CD14-positive monocyte (primary cell): ENCODE measurements around the gene OXT. TPM values are rescaled to one million over a fixed set of nuclear protein-coding genes. Genes with fewer than 3 reads are reported as not detected.
A peak's percentile ranks its signal among the peaks of the same experiment; 100 is the strongest.

Source experiments
- DNase-seq, 3 donors: peaks; one replicate each; pipeline ENCODE4 v3.0.0-alpha.2; 2011 to 2022
- H2AFZ ChIP-seq: 2 replicates; pipeline ENCODE4 v1.6.0; 2012; ENCODE audit warnings: mild to moderate bottlenecking, low read depth, low read length, inconsistent platforms; ENCODE audit not compliant: insufficient read depth, poor library complexity, severe bottlenecking
- H3K27ac ChIP-seq, 2 donors: 1 replicate in 1 of 2; 2 replicates in 1 of 2; pipeline ENCODE4 v1.5.1; 2012 to 2013; ENCODE audit warnings: low read length in 2 of 2, control low read depth in 1 of 2, inconsistent platforms in 1 of 2, low read depth in 1 of 2, mild to moderate bottlenecking in 1 of 2
- H3K27me3 ChIP-seq, 2 donors: one replicate each; pipeline versions ENCODE4 v1.6.0 to v1.6.1; 2011 to 2013; ENCODE audit warnings: low read length in 2 of 2; ENCODE audit not compliant: control insufficient read depth in 2 of 2, insufficient read depth in 2 of 2
- H3K36me3 ChIP-seq, 2 donors: replicated peaks in 1 of 2; 1 replicate in 1 of 2; 2 replicates in 1 of 2; pipeline versions ENCODE4 v1.5.1 to v1.6.1; 2012 to 2013; ENCODE audit warnings: low read length in 2 of 2, control low read depth in 1 of 2, inconsistent platforms in 1 of 2, mild to moderate bottlenecking in 1 of 2; ENCODE audit not compliant: insufficient read depth in 2 of 2, control insufficient read depth in 1 of 2
- H3K4me1 ChIP-seq, 2 donors: 1 replicate in 1 of 2; 2 replicates in 1 of 2; pipeline versions ENCODE4 v1.5.1 to v1.6.1; 2012 to 2013; ENCODE audit warnings: low read length in 2 of 2, control low read depth in 1 of 2, inconsistent platforms in 1 of 2, mild to moderate bottlenecking in 1 of 2, moderate library complexity in 1 of 2; ENCODE audit not compliant: insufficient read depth in 2 of 2, control insufficient read depth in 1 of 2
- H3K4me2 ChIP-seq: replicated peaks from 2 replicates; pipeline ENCODE3; 2012; ENCODE audit warnings: low read length, moderate library complexity, mild to moderate bottlenecking; ENCODE audit not compliant: poor library complexity, severe bottlenecking; ENCODE audit errors: extremely low read depth
- H3K4me3 ChIP-seq, 3 experiments: fragments of 200-600 bp in 1 of 3; sonication (generic) in 1 of 3; replicated peaks in 1 of 3; 1 replicate in 2 of 3; 2 replicates in 1 of 3; pipeline ENCODE4 v1.5.1; 2011 to 2013; ENCODE audit warnings: low read length in 3 of 3, mild to moderate bottlenecking in 3 of 3, control low read depth in 2 of 3, low read depth in 2 of 3, inconsistent platforms in 1 of 3, moderate library complexity in 1 of 3
- H3K79me2 ChIP-seq: 2 replicates; pipeline ENCODE4 v1.6.0; 2012; ENCODE audit warnings: mild to moderate bottlenecking, control low read depth, inconsistent platforms, low read length, moderate library complexity; ENCODE audit not compliant: insufficient read depth
- H3K9ac ChIP-seq: 2 replicates; pipeline ENCODE4 v1.6.0; 2017; ENCODE audit warnings: low read length, mild to moderate bottlenecking; ENCODE audit not compliant: insufficient read depth, poor library complexity, severe bottlenecking
- H3K9me3 ChIP-seq, 2 donors: replicated peaks in 1 of 2; 1 replicate in 1 of 2; 2 replicates in 1 of 2; pipeline versions ENCODE4 v1.5.1 to v1.6.1; 2012 to 2013; ENCODE audit warnings: low read length in 2 of 2, control low read depth in 1 of 2; ENCODE audit not compliant: control insufficient read depth in 1 of 2, insufficient read depth in 1 of 2
- H4K20me1 ChIP-seq: 2 replicates; pipeline ENCODE4 v1.6.0; 2012; ENCODE audit warnings: mild to moderate bottlenecking, low read length, control low read depth, moderate library complexity; ENCODE audit not compliant: insufficient read depth
- H3K27ac Mint-ChIP-seq, 7 donors: one replicate each; pipeline ENCODE4 v1.8.0; 2020; ENCODE audit warnings: mild to moderate bottlenecking in 7 of 7, mixed read lengths in 7 of 7, moderate library complexity in 6 of 7, inconsistent platforms in 2 of 7
- H3K27me3 Mint-ChIP-seq, 3 donors: one replicate each; pipeline ENCODE4 v1.8.0; 2021 to 2022; ENCODE audit warnings: low read depth in 3 of 3, mild to moderate bottlenecking in 3 of 3, mixed read lengths in 3 of 3, moderate library complexity in 3 of 3, inconsistent platforms in 1 of 3
- H3K36me3 Mint-ChIP-seq, 2 donors: one replicate each; pipeline ENCODE4 v1.8.0; 2020; ENCODE audit warnings: mixed read lengths in 2 of 2, inconsistent platforms in 1 of 2, mild to moderate bottlenecking in 1 of 2
- H3K4me1 Mint-ChIP-seq: one replicate; pipeline ENCODE4 v1.8.0; 2020; ENCODE audit warnings: mild to moderate bottlenecking, mixed read lengths
- H3K4me3 Mint-ChIP-seq, 2 donors: one replicate each; pipeline ENCODE4 v1.8.0; 2020; ENCODE audit warnings: mild to moderate bottlenecking in 2 of 2, mixed read lengths in 2 of 2, moderate library complexity in 1 of 2
- H3K9me3 Mint-ChIP-seq, 7 donors: one replicate each; pipeline ENCODE4 v1.8.0; 2020 to 2022; ENCODE audit warnings: mixed read lengths in 7 of 7, mild to moderate bottlenecking in 6 of 7, moderate library complexity in 6 of 7, inconsistent platforms in 2 of 7
- CTCF ChIP-seq: fragments of 200-600 bp; IDR thresholded peaks from one replicate; pipeline ENCODE4 v1.8.0; 2022; ENCODE audit warnings: antibody characterized with exemption, mild to moderate bottlenecking
- WGBS: methylation state at CpG from one replicate; pipeline ENCODE4 v1.1.5; 2013; ENCODE audit warnings: missing lambda C conversion rate; ENCODE audit not compliant: insufficient coverage; 5-methylcytosine and 5-hydroxymethylcytosine counted together
- intact Hi-C, 2 donors: fragments of 100-400 bp; cut with micrococcal nuclease; formaldehyde crosslinking; loops; one replicate each; pipeline versions ENCODE4 v1.15.0 to v1.15.1; 2023
- polyA plus RNA-seq, 3 donors: library from polyadenylated mRNA; depleted of rRNA in 1 of 3; unstranded in 2 of 3; stranded (reverse) in 1 of 3; fragments of 300-500 nt in 2 of 3; fragments of >200 nt in 1 of 3; fragmentation: Illumina TruSeq in 2 of 3; gene quantifications; 1 replicate in 2 of 3; 2 replicates in 1 of 3; pipeline ENCODE4 v1.2.3, GENCODE V29; 2012 to 2021

The OXT gene
- polyA plus RNA-seq, 3 donors: not detected

- Mint-ChIP-seq H3K4me3 (peak overlapping the region; percentile 0 to 76), H3K36me3 (peaks cover 7 to 10% of the 10 kb centered on the region in 2 donors), H3K4me1 (peaks cover 21% of the 10 kb centered on the region), H3K27ac (peak overlapping the region in 1 of 7 donors; percentile 65), H3K27me3 (peaks cover 11 to 32% (median 13%) of the 10 kb centered on the region in 3 donors), H3K9me3 (peaks cover 0 to 3% (median 0%) of the 10 kb centered on the region in 7 donors)
- Histone ChIP-seq H3K79me2 (no peaks in the 10 kb centered on the region), H3K4me1 (peaks cover 7 to 21% of the 10 kb centered on the region in 2 donors), H3K4me2 (peak overlapping the region; percentile 0), H2AFZ (peak overlapping the region; percentile 4), H3K27ac (no peak overlapping the region), H4K20me1 (peaks cover 3% of the 10 kb centered on the region), H3K9ac (no peak overlapping the region), H3K36me3 (peaks cover 0 to 6% of the 10 kb centered on the region in 2 donors), H3K4me3 (no peak overlapping the region), H3K27me3 (peaks cover 0 to 2% of the 10 kb centered on the region in 2 donors), H3K9me3 (no peaks in the 10 kb centered on the region)
- WGBS: 66% methylated on average over 9 of the region's 13 CpGs
- no peak for DNase-seq
- no peak for TF ChIP-seq CTCF
- intact Hi-C loops: no loop called here
Measured at GRCh38 chr20:3102575-3103368, 31.4 kb downstream of the OXT start.

- H3K27me3 Mint-ChIP-seq: peaks cover 11 to 30% (median 11%) of the 10 kb centered on the region in 3 donors
- no peak overlapping the region for H3K4me2 ChIP-seq
- H4K20me1 ChIP-seq: peaks cover 3% of the 10 kb centered on the region
- no peak overlapping the region for H2AFZ ChIP-seq
- H3K27me3 ChIP-seq: peaks cover 0 to 2% of the 10 kb centered on the region in 2 donors
- peaks cover 0 to 13% of the 10 kb centered on the region in 2 donors for H3K36me3 ChIP-seq
- peaks cover 0 to 3% (median 0%) of the 10 kb centered on the region in 7 donors for H3K9me3 Mint-ChIP-seq
- no peaks in the 10 kb centered on the region for H3K9me3 ChIP-seq
- intact Hi-C loops: no loop called here
- no peak for DNase-seq
- peaks cover 21% of the 10 kb centered on the region for H3K4me1 Mint-ChIP-seq
- no peak overlapping the region for H3K27ac ChIP-seq
- no CpG with 5 or more reads among the region's 3 CpGs for WGBS
- H3K4me1 ChIP-seq: peaks cover 7 to 21% of the 10 kb centered on the region in 2 donors
- no peak overlapping the region for H3K27ac Mint-ChIP-seq
- no peak overlapping the region for H3K4me3 ChIP-seq
- peaks cover 14 to 17% of the 10 kb centered on the region in 2 donors for H3K36me3 Mint-ChIP-seq
- H3K9ac ChIP-seq: no peak overlapping the region
- no peak for TF ChIP-seq CTCF
- no peak overlapping the region for H3K4me3 Mint-ChIP-seq
- no peaks in the 10 kb centered on the region for H3K79me2 ChIP-seq
Measured at GRCh38 chr20:3103369-3104032, 32.1 kb downstream of the OXT start.
